HAP-1 (cell line): ENCODE data around the gene FKBP2.

ENCODE experiments used
- DNase-seq, 2 experiments: peaks; one replicate each; pipeline ENCODE4 v3.0.0-alpha.2; 2016 to 2020; ENCODE audit warnings: low spot score in 2 of 2
- H3K27me3 ChIP-seq: fragments of 250-450 bp; sonication (Bioruptor Pico); 2 replicates; pipeline ENCODE4 v1.5.1; 2020; ENCODE audit warnings: low read depth, mild to moderate bottlenecking, moderate library complexity
- H3K36me3 ChIP-seq: fragments of 250-450 bp; sonication (Bioruptor Pico); replicated peaks from 2 replicates; pipeline ENCODE4 v1.5.1; 2020; ENCODE audit warnings: mild to moderate bottlenecking
- H3K4me1 ChIP-seq: fragments of 250-450 bp; sonication (Bioruptor Pico); 2 replicates; pipeline ENCODE4 v1.5.1; 2020; ENCODE audit warnings: mild to moderate bottlenecking
- H3K4me3 ChIP-seq: fragments of 250-450 bp; sonication (Bioruptor Pico); 2 replicates; pipeline ENCODE4 v1.5.1; 2020; ENCODE audit warnings: mild to moderate bottlenecking, moderate library complexity
- H3K9me3 ChIP-seq: fragments of 250-450 bp; sonication (Bioruptor Pico); 2 replicates; pipeline ENCODE4 v1.5.1; 2020; ENCODE audit warnings: mild to moderate bottlenecking, moderate library complexity
- in situ Hi-C: fragments of 300-500 bp; cut with MboI; formaldehyde crosslinking; loops from 3 replicates; pipeline ENCODE4 v1.14.3; 2020; ENCODE audit warnings: low sequenced_read_pairs, inconsistent platforms, mixed read lengths

Gene FKBP2

DNA sequence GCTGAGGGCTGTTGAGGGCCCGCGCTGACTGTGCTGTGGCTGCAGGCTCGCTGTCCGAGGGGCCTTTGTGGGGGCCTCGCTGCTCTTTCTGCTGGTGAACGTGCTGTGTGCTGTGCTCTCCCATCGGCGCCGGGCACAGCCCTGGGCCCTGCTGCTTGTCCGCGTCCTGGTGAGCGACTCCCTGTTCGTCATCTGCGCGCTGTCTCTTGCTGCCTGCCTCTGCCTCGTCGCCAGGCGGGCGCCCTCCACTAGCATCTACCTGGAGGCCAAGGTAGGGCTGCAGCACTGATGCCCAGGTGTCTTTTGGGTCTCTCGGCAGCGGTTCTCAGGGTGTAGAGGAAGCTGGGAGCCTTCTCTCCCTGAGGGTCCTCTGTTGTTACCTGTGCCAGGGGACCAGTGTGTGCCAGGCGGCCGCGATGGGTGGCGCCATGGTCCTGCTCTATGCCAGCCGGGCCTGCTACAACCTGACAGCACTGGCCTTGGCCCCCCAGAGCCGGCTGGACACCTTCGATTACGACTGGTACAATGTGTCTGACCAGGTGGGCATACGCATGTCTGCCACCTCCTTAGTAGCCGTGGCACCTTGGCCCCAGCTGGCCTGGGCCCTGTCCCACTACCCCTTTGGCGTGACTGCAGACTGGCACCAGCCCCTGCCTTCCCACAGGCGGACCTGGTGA, 46.9 kb downstream of the FKBP2 start:
- in situ Hi-C loops = no loop called here

DNA sequence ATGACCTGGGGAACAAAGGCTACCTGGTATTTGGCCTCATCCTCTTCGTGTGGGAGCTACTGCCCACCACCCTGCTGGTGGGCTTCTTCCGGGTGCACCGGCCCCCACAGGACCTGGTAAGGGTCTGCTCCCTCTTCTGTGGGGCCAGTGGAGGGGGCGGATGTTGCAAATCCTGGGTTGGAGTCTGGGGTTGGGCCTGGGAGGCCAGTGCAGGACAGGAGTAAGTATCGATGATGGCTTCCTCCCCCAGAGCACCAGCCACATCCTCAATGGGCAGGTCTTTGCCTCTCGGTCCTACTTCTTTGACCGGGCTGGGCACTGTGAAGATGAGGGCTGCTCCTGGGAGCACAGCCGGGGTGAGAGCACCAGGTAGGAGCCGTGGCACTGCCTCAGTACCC, 47.5 kb downstream of the FKBP2 start:
- Histone ChIP-seq H3K9me3 (peaks cover 2% of the 10 kb centered on the region; the same call in 1 of the 2 replicates), H3K4me1 (peaks cover 14% of the 10 kb centered on the region), H3K27me3 (peaks cover 31% of the 10 kb centered on the region), H3K36me3 (no peaks in the 10 kb centered on the region; the same call in 1 of the 2 replicates), H3K4me3 (no peak overlapping the region)
- in situ Hi-C loops = no loop called here
- no peak for DNase-seq

More for the DNA sequence above, 46.9 kb downstream of the FKBP2 start:
- Histone ChIP-seq H3K4me1 (peaks cover 14% of the 10 kb centered on the region), H3K4me3 (no peak overlapping the region), H3K9me3 (peaks cover 2% of the 10 kb centered on the region; the same call in 1 of the 2 replicates), H3K36me3 (no peaks in the 10 kb centered on the region; the same call in 1 of the 2 replicates), H3K27me3 (peaks cover 26% of the 10 kb centered on the region)
- DNase-seq = no peak

DNA sequence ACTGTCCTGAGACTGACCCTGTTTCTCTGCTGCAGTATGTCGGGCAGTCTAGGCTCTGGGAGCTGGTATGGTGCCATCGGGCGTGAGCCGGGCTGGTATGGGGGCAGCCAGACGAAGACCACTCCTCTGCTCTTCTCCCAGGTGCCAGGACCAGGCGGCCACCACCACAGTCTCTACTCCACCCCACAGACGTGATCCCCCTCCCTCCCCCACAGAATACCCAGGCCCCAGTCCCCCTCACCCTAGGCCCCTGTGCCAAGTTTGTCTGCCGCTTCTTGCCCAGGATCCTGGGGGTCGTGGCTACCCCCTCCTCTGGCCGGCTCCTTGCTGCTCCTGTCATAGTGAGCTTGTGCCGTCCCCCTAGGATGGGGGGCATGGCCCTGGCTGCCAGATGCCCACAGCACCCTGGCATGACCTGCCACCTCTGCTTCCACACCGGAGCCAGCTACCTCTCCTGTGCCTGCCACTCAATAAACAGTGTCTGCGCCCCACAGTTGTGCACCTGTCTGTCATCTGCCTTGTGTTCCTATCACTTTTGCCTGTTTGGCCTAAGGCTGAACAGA, 48.2 kb downstream of the FKBP2 start:
- Histone ChIP-seq H3K4me3 (no peak overlapping the region), H3K36me3 (no peaks in the 10 kb centered on the region), H3K9me3 (peaks cover 2% of the 10 kb centered on the region; the same call in 1 of the 2 replicates), H3K27me3 (peaks cover 39% of the 10 kb centered on the region), H3K4me1 (peaks cover 7% of the 10 kb centered on the region)
- in situ Hi-C loops = no loop called here
- DNase-seq = no peak

- H3K27me3 ChIP-seq = peaks cover 48% of the 10 kb centered on the region
- DNase-seq = no peak
- in situ Hi-C loops = no loop called here
- H3K9me3 ChIP-seq = no peaks in the 10 kb centered on the region
- no peak overlapping the region for H3K4me3 ChIP-seq
- no peaks in the 10 kb centered on the region for H3K36me3 ChIP-seq
- peaks cover 5% of the 10 kb centered on the region; the same call in 1 of the 2 replicates for H3K4me1 ChIP-seq
Measured at GRCh38 chr11:64290352-64291261, 49.7 kb downstream of the FKBP2 start.

DNA sequence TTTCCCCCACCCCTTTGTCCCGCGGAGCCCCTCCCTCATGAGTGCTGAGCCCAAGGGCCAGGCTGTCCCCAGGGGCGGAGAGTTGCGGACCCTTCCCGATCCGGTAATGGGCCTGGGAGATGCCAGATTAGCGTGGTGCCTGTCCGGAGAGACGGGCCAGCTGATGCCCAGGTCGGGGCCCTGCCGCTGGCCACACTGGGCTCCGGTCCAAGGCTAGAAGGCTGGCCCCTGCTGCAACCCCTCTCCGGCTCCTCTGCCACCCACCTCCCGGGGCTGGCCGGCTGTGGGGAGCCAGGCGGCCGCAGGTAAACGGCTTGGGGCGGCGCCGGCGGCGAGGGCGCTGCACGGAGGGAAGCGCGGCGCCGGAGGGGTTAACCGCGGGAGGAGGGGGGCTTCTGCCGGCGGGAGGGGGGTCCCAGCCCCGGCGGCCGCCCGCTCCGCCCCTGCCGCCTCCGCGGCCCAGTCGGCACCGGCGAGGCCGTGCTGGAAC, 50.4 kb downstream of the FKBP2 start, which contains the start of gene KCNK4:
KCNK4 (plus strand) TSS at position 41 of the 490 bp plus-strand sequence. CDS start 1,717 bp downstream, outside the sequence.
- no peaks in the 10 kb centered on the region for H3K9me3 ChIP-seq
- in situ Hi-C loops = no loop called here
- H3K4me1 ChIP-seq = peaks cover under 1% of the 10 kb centered on the region; the same call in 1 of the 2 replicates
- no peaks in the 10 kb centered on the region for H3K36me3 ChIP-seq
- H3K27me3 ChIP-seq = peaks cover 55% of the 10 kb centered on the region
- no peak within 1 kb of the TSS for H3K4me3 ChIP-seq
- DNase-seq = no peak

DNA sequence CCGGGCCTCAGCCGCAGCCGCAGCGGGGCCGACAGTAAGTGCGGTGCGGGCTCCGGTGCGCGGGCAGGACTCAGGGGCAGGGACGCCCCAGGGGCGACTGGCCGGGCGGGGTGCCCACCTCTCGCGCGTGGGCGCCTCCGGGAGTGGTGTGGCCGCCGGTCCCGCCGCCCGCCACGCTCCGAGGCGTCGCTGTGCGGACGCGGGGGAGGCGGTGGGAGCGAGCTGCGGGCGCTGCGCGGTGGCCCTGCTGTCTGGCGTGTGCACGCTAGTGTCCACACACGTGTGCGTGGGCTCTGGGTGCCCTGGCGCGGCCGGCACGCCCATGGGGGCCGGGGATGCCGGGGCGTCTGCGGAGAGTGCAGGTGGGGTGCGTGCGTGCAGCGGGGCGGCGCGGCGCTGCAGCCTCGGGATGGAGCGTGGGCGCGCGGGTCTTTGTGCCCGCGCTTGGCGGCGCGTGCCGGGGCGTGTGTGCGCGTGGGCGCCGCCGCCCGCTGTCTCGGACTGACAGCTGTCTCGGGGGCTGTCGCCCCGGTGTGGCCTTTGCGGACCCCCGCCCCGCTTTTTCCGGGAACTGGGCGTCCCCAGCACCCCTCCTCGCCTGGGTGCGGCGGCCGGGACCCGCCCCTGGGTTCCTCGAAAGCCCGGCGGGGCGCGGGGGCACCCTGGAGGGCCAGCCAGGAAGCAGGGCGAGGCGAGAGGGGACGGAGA, 51.0 kb downstream of the FKBP2 start:
- H3K36me3 ChIP-seq = no peaks in the 10 kb centered on the region
- no peak for DNase-seq
- H3K4me1 ChIP-seq = no peaks in the 10 kb centered on the region
- in situ Hi-C loops = no loop called here
- H3K4me3 ChIP-seq = no peak overlapping the region
- H3K27me3 ChIP-seq = peaks cover 61% of the 10 kb centered on the region
- no peaks in the 10 kb centered on the region for H3K9me3 ChIP-seq

- no peak overlapping the region for H3K4me3 ChIP-seq
- no peaks in the 10 kb centered on the region for H3K36me3 ChIP-seq
- peaks cover 68% of the 10 kb centered on the region for H3K27me3 ChIP-seq
- H3K9me3 ChIP-seq = no peaks in the 10 kb centered on the region
- in situ Hi-C loops = no loop called here
- no peaks in the 10 kb centered on the region for H3K4me1 ChIP-seq
- no peak for DNase-seq
Measured at GRCh38 chr11:64292460-64293254, 51.8 kb downstream of the FKBP2 start.
